HG03432 (cell line): ENCODE measurements around the gene SNX2.
"Not testable (repeated sequence)": the region's sequence is repeated elsewhere in the genome, so short reads cannot be mapped to it uniquely, and the experiment has no call there.

ENCODE experiments used
- ATAC-seq: cut with Tn5 transposase; IDR thresholded peaks from one replicate; pipeline ENCODE4 v1.9.1; 2021; ENCODE audit warnings: mild to moderate bottlenecking, moderate library complexity; ENCODE audit not compliant: unreplicated experiment

The SNX2 gene, protein sequence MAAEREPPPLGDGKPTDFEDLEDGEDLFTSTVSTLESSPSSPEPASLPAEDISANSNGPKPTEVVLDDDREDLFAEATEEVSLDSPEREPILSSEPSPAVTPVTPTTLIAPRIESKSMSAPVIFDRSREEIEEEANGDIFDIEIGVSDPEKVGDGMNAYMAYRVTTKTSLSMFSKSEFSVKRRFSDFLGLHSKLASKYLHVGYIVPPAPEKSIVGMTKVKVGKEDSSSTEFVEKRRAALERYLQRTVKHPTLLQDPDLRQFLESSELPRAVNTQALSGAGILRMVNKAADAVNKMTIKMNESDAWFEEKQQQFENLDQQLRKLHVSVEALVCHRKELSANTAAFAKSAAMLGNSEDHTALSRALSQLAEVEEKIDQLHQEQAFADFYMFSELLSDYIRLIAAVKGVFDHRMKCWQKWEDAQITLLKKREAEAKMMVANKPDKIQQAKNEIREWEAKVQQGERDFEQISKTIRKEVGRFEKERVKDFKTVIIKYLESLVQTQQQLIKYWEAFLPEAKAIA

DNA sequence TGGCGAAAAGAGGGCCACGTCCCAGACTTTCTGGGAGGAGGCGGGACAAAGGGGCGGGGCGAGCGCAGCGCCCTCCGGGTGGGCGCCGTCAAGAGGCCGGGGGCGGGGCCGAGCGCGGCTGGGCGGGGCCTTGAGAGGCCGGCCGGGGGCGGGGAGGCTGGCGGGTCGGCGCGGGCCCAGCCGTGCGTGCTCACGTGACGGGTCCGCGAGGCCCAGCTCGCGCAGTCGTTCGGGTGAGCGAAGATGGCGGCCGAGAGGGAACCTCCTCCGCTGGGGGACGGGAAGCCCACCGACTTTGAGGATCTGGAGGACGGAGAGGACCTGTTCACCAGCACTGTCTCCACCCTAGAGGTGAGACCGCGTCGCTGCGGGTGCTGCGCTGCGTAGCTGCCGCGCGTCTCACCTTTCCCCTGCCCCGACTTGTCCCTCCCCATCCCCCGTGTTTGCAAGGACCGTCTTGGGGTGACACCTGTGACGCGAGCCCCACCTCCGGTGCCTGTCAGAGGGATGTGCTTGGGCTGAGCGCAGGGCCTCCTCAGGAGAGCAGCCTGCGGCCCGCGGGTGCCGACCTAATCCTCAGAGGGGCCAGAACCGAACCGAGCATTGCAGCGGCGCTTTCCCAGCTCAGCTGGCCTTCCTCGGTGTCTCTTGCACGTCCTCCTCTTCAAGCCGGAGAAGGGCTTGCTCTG is at the start of gene SNX2:
SNX2 (plus strand) TSS at position 220 of the 689 bp plus-strand sequence; CDS start at position 244, 24 bp downstream.
- peak; percentile 95 for ATAC-seq

DNA sequence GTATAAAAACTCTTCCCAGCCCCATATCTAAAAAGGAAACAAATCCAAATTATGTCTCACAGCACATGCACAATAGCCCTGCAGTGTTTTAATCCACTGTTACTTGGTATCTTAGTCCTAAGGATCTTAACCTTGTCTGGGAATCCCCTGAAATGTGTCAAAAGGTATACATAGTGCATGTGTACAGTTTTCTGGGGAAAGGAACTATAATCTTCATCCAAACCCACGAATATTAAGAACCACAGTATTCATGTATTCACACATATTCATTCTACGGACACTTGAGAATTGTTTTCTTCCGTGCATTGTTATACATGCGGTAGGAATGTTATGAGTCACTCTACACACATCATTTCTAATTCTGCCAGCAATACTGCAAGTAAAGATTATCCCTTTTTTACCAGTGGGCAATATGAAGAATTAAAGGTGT is 47.8 kb upstream of the SNX2 start:
- ATAC-seq: peak; percentile 62

DNA sequence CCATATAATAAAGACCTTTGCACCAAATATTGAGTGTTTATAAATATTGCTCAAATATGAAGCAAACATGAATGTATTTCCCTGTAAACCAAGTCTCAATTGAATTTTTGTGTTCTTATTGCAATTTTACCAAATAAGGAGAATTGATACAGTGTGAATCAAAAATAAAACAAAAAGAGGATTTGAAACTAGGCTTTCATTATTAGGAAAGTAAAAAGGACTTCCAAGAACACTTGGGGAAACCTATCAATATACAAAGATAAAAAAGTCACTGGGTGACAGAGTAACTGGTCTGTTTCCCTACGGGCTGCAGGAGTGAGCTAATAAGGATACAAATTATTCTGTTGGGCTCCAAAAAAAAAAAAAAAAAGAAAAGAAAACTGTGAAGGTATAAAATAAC is 44.8 kb upstream of the SNX2 start:
- ATAC-seq: no peak

DNA sequence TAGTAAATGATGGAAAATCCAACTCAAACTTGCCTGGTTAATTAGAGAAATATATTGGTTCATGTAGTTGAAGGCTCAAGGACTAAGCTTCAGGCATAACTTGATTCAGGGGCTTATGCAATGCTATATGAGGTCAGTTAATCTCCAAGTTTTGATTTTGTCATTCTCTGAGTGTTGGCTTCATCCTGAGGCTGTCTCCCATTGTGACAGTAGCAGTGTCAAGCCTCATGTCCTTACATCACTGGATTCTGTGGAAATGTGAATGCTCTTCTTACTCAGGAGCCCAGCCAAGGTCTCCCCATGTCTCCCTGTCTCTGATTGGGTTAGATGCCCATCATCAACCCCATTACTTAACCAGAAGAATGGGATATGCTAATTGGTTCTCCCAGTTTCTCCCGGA is 44.4 kb upstream of the SNX2 start:
- no peak for ATAC-seq

DNA sequence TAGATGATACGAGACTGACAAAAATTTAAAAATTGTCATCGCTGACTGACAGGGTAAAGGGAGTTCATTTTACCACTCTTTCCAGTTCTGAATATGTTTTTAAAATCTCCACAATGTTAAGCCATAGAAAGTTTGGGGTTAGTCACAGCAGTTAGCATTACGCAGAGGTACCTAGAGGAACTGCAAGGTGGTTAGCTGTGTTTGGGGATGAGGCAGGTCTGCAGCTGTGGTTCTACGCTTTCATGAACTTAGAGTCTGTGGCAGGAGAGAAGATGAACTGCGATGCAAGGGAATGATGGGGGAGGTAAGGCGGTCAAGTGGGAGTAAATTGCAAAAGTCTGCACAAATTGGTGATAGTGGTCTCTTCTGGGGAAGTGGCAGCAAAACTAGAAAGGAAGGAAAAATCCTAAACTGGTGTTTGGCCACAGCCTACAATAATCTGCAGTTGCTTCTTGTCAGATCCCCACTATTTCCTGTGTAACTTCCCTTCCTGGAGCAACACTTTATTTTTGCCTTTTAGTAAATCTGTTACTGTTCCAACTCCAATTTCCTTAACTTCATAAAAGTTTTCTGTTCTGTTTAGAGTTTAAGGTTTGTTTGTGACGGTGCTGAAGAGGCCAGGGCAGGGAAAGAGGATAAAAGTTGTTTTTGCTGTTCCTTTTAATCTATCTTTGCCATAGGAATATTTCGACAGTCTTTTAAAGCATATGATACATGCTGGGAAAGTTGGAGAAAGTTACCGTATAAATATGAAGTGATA is 38.6 kb upstream of the SNX2 start:
- ATAC-seq: peak; percentile 80

DNA sequence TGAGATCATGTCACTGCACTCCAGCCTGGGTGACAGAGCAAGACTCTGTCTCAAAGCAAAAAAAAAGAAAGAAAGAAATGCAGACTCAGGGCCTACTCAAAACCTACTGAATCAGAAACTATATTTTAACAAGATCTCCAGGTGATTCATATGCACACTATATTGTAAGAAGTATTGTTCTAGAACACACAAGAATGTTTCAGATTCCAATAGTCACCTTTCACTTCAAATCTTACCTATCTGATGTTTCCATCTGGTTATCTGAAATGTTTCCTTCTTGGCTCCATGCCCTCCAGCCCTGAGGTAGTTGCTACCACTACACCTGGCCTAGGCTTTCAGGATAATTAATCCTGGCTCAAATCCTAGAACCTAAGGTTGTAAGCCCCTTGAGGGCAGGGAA is 36.8 kb upstream of the SNX2 start:
- no peak for ATAC-seq

DNA sequence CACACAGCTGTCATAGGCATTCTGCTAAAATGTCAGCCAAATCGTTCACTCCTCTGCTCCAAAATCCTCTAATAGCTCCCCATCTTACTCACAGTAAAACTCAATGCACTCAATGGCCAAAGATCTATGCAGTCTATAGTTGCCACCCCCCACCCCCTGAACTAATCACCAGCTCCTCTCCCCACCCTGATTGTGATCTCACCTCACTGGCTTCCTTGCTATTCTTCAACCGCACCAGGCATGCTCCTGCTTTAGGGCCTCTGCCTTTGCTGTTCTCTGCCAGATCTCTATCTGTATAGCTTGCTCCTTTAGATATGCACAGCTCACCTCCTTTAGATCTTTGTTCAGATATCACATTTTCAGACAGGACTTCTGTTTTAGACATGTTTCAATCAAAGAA is 33.2 kb upstream of the SNX2 start:
- ATAC-seq: no peak

DNA sequence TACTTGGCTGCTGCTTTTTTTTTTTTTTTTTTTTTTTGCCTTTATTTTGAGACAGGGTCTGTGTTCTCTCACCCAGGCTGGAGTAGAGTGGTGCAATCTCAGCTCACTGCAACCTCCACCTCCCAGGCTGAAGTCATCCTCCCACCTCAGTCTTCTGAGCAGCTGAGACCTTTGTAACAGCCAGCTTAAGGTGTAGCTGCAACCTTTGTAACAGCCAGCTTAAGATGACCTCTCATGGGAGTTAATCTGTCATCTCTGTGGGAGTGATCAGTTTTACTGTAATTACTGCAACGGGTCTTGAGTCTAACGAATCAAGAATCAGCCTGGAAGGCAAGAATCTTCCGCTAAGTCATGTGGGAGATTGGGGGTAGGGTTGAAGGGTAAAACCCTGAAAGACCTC is 31.6 kb upstream of the SNX2 start:
- no peak for ATAC-seq

DNA sequence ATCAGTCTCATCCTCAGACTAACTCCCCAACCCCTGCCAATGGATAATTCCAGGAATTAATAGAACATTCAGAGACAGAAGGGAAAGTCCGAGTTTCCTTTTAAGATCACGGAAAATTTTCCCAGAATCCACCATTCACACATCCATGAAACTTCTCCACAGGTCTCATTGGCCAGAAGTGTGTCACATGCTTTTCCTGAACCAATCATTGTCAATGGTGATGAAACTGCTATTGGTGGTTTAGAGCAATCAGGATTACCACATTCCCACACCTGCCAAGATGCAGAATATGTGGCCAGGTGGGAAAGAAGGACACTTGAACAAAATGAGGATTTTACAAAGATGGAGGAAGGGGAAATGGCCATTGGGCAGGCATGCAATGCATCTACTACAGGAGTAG is 29.3 kb upstream of the SNX2 start:
- no peak for ATAC-seq

DNA sequence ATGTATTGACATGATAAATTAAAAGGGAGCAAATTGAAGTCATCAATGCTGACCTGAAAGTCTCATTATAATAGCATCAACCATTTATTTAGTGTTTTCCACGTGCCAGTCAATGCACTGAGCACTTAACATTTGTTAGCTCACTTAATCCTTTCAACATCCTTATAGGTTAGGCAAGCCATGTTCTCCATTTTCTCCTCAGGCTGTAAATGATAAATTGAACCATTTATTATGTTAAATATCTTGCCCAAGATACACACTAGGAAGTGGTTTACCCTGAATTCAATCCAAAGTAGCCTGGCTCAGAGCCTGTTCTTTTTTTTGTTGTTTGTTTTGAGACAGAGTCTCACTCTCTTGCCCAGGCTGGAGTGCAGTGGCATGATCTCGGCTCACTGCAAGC is 25.0 kb upstream of the SNX2 start:
- no peak for ATAC-seq

DNA sequence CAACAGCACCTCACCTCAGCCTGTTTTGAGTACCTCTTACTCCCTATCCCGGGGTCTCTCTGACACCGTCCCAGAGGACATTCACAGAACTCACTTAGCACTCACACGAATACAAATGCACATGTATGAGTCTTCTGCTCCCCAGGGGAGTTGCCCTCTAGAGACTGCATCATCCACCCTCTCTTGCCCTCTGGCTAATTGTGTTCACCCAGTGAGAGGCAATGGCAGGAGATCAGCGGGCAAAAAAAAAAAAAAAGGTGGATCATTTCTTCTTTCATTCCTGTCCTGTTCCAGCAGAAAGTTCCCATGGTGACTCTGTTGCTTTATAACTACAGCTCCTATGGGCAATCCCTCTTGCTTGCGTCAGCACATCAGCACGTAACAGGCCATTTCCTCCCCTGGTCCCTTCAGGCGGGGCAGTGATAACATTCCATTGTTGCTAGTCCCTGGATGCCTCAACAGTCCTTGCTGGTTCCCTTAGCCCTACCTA is 23.5 kb upstream of the SNX2 start:
- ATAC-seq: peak; percentile 42

DNA sequence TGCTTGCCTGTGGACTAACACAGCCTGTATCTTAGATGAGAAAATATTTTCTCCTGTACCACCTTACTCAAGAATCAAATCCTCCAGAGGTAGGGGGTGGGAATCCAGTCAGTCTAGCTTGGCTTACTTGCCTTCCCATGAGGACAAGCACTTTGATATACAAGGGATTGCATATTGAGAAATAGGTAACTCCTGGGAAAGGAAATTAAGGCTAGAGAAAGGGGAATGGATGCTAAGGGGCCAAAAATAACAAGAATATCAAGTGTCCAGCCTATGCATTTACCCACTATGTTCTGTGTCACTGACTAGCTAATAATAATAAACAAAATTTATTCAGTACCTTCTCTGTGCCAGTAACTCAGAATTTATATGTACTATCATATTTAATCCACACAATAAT is 21.4 kb upstream of the SNX2 start:
- ATAC-seq: no peak

DNA sequence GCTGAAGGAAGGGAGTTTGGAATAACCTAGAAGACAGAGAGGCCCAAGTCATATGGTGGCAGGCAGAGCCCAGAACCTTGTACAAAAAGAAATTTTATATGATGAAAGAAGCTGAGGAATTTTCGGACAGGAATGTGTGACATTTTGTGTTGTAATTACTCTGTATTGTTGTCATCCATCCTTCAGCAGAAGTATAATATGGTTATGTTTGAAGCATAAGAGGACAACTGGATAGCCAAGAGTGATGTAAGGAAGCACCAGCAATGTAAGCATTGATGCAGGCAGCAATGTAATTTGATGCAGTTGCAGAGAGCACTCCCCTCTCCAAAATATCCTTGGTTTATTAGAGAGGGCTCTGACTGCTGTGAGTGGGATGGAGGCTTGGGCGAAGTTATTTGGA is 19.1 kb upstream of the SNX2 start:
- no peak for ATAC-seq

DNA sequence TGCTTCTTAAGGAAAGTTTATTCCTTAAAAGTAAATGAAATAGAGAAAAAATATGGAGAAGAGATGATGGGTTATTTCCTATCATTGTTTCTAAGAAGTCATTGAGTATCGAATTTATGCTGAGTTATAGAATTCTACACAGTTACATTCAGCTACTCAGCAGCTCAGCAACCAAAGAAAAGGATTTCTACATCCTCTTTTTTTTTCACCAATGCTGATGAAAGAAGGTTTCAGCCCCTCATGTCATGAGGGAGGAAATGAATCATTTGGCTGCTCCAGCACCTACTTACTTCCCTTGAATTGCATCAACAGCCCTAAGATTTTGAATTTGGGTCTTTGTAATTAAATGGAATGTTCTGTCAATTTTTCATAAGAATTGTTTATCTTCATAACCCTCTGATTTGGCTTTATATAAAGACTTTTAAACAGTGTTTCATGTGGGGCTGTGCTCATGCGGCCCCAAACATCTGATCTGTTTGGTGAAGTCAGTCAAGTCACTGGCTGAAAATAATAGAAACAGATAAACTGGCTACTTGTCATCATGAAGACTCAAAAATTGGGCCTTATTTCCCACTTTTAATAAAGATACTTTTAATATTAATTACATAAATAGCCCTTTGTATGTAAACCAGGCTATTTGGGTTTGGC is 18.5 kb upstream of the SNX2 start:
- ATAC-seq: peak; percentile 82

DNA sequence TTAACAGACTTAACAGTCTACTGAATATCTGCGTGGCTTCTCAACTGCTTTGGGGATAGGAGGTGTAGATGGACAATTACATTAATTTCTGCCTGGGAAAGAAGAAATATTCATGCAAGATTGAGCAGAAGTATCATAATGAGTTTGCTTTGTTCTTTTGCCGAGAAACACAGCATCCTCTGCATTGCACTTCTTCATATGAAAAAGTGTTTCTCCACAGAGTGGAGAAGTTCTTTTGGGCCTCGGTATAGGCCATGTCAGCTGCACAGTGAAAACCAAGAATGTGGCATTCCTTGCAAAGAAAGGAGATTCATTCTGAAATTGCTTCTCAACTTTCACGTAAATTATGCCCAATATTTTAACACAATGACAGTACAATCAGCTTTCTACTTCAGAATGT is 17.6 kb upstream of the SNX2 start:
- ATAC-seq: peak; percentile 61

DNA sequence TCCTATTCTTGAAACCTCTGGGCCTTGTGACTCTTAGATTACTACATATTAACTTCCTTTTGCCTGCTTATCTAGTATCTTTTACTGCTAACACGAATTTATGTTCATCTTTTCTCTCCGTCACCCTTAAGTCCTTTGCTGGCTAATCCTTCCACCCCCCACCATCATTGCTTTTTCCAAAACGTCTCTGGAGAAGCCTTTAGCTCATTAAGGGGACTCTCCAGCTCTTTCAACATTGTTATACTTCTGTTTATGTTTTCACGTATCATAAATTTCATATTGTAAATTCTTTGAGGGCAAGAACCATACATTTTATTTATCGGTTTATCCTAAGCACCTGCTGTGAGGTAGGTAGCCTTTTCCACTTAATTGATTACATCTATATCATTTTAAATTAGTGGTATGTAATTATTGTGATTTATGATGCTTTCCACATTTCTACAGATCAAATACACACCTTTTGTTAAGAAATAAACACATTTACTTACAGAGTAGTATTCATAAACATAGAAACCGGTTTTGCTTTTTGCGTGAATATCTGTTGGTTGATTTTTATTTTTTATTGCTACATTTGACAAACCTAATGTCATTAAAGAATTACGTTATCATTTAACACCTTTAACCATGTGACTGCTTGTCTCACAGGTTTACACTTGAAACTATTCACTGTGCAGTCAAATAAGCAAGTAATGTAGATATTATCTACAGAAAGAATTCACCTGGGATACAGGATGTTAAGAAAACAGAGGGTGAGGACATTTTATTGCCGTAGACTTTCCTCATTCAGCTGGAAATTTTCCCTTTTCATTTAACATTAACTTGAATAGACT is 15.4 kb upstream of the SNX2 start:
- ATAC-seq: no peak

DNA sequence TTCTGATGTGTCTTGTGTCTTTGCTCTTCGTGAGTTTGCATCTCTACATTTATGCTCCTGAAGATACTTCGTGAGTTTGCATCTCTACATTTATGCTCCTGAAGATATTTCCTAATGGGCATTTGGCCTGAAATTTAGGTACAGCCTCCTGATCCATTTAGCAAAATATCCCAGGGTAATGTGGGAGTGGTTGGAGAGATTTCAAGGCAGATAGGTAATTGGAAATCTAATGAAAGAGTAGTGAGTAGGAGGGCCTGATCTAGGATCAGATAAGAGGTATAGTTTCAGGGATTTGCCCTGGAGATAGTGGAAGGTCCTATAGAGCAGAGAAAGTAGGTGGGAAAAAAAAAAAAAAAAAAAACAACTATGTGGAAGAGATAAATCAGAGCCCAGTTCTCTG is 14.6 kb upstream of the SNX2 start:
- no peak for ATAC-seq

DNA sequence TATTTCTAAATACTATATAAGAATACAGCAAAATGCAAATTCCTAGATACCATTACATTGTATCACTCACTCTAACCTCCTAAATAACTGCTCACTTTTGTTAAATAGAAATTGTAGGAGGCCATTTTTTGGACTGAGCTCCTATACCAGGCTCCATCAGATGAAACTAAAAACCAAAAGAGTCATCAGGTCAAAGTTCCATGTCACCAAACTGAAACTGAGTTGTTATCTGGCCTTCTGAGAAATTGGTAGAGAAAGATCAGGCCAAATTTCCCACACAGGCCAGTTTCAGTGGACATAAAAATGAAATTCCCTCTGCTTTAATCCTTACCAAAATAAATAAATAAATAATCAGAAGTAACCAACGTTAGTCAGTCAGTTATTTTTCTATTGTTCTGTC is 13.8 kb upstream of the SNX2 start:
- no peak for ATAC-seq

DNA sequence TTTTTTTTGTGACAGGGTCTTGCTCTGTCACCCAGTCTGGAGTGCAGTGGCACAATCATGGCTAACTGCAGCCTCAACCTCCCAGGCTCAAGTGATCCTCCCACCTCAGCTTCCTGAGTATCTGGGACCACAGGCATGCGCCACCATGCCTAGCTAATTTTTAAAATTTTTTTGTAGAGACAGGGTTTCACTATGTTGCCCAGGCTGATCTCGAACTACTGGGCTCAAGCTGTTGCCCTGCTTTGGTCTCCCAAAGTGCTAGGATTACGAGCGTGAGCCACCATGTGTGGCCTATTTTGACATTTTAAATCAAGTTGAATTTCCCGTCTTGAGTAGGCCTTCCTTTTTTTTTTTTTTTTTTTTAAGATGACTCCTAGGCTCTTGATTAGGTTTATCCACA is 13.0 kb upstream of the SNX2 start:
- ATAC-seq: not testable (repeated sequence)

DNA sequence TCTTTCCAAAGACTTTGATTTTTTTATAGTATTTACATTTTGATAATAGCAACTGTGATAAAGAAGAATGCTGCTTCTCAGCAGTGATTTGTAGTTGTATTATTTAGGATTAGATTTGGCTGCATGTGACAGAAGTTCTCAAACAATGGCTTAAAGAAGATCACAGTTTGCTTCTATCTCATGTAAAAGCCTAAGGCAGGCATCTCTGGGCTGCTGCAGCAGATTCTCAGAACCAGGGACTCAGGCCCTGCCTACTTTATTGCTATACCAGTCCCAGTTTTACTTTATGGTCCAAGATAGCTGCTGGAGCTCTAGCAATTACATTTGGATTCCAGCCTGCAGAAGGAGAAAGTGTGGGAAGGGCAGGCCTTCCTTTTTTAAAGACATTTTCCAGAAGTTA is 8.8 kb upstream of the SNX2 start:
- ATAC-seq: no peak
